ENCODE results near the gene GRM3.

DNA sequence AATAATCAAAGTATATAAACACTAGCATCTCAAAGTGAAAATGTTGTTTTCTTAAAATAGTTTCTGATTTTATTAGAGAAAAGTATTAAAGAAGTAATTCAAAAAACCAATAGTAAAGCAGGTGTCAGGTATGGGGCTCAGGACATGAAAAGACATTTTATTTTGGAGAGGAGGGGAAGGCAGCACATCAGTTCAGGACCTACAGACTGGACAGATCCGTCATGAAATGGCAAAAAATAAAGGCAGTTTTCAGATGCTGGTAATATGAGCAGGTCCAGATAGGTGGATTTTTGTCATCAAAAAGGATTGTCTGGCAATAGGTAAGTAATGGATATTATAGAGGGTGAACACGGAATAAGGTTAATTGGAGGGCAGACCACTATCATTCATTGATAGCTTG lies 49.0 kb downstream of the GRM3 start:
- TF ChIP-seq, protein P1, sequence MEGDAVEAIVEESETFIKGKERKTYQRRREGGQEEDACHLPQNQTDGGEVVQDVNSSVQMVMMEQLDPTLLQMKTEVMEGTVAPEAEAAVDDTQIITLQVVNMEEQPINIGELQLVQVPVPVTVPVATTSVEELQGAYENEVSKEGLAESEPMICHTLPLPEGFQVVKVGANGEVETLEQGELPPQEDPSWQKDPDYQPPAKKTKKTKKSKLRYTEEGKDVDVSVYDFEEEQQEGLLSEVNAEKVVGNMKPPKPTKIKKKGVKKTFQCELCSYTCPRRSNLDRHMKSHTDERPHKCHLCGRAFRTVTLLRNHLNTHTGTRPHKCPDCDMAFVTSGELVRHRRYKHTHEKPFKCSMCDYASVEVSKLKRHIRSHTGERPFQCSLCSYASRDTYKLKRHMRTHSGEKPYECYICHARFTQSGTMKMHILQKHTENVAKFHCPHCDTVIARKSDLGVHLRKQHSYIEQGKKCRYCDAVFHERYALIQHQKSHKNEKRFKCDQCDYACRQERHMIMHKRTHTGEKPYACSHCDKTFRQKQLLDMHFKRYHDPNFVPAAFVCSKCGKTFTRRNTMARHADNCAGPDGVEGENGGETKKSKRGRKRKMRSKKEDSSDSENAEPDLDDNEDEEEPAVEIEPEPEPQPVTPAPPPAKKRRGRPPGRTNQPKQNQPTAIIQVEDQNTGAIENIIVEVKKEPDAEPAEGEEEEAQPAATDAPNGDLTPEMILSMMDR (IDR thresholded peaks at IDR 0.05) = no peak
- no peak for TF ChIP-seq POLR2A (IDR thresholded peaks at IDR 0.05)

All from thyroid gland (tissue), 4 donors.